Adrenal gland (tissue), 5 donors: Measurements from ENCODE around the gene SLC1A2.

Experiments used
- POLR2A ChIP-seq, 2 donors: fragments of 450-650 bp; IDR thresholded peaks; one replicate each; pipeline ENCODE4 v1.6.1; 2017; ENCODE audit warnings: antibody characterized with exemption in 2 of 2, mild to moderate bottlenecking in 2 of 2, moderate library complexity in 1 of 2
- TF ChIP-seq, protein P1 (sequence below), 6 experiments: fragments of 450-650 bp in 4 of 6; fragments of 200-600 bp in 2 of 6; sonication (generic) in 1 of 6; IDR thresholded peaks; 1 replicate in 5 of 6; 2 replicates in 1 of 6; pipeline versions ENCODE4 v1.5.1 to v1.8.0; 2016 to 2021; ENCODE audit warnings: antibody characterized with exemption in 6 of 6, mild to moderate bottlenecking in 2 of 6, moderate library complexity in 1 of 6
- donor health status: DM: no; HTN: no; CAD: no.

DNA sequence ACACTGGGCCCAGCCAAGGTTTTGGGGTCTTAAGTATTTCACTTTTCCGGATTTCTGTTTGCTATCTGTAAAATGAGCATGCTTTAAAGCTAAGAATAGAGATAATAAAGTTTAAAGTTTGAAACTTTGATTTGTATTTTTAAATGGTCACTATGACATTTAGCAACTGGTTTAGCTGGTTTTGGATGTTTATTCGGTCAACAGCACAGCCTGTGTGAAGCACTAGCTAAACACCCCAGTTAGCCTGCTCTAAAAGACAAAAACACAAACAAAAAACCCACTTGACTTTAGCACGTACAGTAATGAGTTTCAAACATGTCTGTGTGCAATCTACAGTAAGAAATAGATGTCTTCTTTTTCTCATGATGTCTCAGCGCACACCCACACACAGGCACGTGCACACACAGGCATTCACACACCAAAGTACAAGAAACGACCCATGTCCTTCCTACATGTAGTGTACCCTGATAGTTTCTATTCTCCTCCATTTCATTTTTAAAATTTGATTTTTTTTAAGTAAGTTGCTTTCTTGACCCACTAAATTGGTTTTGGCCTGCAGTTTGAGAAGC is 29.4 kb downstream of the SLC1A2 start:
- no peak for TF ChIP-seq POLR2A (IDR thresholded peaks at IDR 0.05)
- TF ChIP-seq, protein P1, sequence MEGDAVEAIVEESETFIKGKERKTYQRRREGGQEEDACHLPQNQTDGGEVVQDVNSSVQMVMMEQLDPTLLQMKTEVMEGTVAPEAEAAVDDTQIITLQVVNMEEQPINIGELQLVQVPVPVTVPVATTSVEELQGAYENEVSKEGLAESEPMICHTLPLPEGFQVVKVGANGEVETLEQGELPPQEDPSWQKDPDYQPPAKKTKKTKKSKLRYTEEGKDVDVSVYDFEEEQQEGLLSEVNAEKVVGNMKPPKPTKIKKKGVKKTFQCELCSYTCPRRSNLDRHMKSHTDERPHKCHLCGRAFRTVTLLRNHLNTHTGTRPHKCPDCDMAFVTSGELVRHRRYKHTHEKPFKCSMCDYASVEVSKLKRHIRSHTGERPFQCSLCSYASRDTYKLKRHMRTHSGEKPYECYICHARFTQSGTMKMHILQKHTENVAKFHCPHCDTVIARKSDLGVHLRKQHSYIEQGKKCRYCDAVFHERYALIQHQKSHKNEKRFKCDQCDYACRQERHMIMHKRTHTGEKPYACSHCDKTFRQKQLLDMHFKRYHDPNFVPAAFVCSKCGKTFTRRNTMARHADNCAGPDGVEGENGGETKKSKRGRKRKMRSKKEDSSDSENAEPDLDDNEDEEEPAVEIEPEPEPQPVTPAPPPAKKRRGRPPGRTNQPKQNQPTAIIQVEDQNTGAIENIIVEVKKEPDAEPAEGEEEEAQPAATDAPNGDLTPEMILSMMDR (IDR thresholded peaks at IDR 0.05) = no peak
